ENCODE results near the gene SLC26A8.

Gene SLC26A8

GRCh38 chr6:36023996-36024795 is at the start of gene SLC26A8:
Gene SLC26A8 (minus strand): TSS chr6:36024641. CDS start chr6:36019707, 4,934 bp downstream.
- no peak for ATAC-seq (replicated peaks; ENCODE audit: extremely low read depth, poor library complexity, severe bottlenecking)
- Mint-ChIP-seq H3K9me3 (no peaks in the 10 kb centered on the region), H3K4me1 (peaks cover 6% of the 10 kb centered on the region), H3K36me3 (ENCODE audit: insufficient read depth) (peaks cover 14% of the 10 kb centered on the region), H3K27me3 (peaks cover 11% of the 10 kb centered on the region), H3K4me3 (no peak within 1 kb of the TSS), H3K27ac (ENCODE audit: low read depth) (no peak within 1 kb of the TSS)
- no peak for DNase-seq (ENCODE audit: low spot score in 2 of 2)

GRCh38 chr6:36073587-36073986 is 49.1 kb upstream of the SLC26A8 start:
- Mint-ChIP-seq H3K27me3 (no peaks in the 10 kb centered on the region), H3K27ac (ENCODE audit: low read depth) (no peak overlapping the region), H3K4me1 (peaks cover 44% of the 10 kb centered on the region), H3K9me3 (no peaks in the 10 kb centered on the region), H3K4me3 (no peak overlapping the region), H3K36me3 (ENCODE audit: insufficient read depth) (peaks cover 10% of the 10 kb centered on the region)
- ATAC-seq (replicated peaks; ENCODE audit: extremely low read depth, poor library complexity, severe bottlenecking) (no peak), DNase-seq (ENCODE audit: low spot score in 2 of 2) (no peak)

- Mint-ChIP-seq H3K4me3 (no peak overlapping the region), H3K9me3 (no peaks in the 10 kb centered on the region), H3K4me1 (peaks cover 53% of the 10 kb centered on the region), H3K27me3 (no peaks in the 10 kb centered on the region), H3K36me3 (ENCODE audit: insufficient read depth) (peaks cover 7% of the 10 kb centered on the region), H3K27ac (ENCODE audit: low read depth) (no peak overlapping the region)
- no peak for DNase-seq (ENCODE audit: low spot score in 2 of 2)
- no peak for ATAC-seq (replicated peaks; ENCODE audit: extremely low read depth, poor library complexity, severe bottlenecking)
Measured at GRCh38 chr6:36072681-36073080, 48.2 kb upstream of the SLC26A8 start.

- Mint-ChIP-seq H3K27ac (ENCODE audit: low read depth) (no peak overlapping the region), H3K36me3 (ENCODE audit: insufficient read depth) (peaks cover 7% of the 10 kb centered on the region), H3K9me3 (no peaks in the 10 kb centered on the region), H3K27me3 (no peaks in the 10 kb centered on the region), H3K4me1 (peaks cover 60% of the 10 kb centered on the region), H3K4me3 (no peak overlapping the region)
- DNase-seq (ENCODE audit: low spot score in 2 of 2) (no peak), ATAC-seq (replicated peaks; ENCODE audit: extremely low read depth, poor library complexity, severe bottlenecking) (no peak)
Measured at GRCh38 chr6:36071714-36072113, 47.3 kb upstream of the SLC26A8 start.

- DNase-seq (ENCODE audit: low spot score in 2 of 2) (no peak), ATAC-seq (replicated peaks; ENCODE audit: extremely low read depth, poor library complexity, severe bottlenecking) (no peak)
- Mint-ChIP-seq H3K4me3 (no peak overlapping the region), H3K27me3 (no peaks in the 10 kb centered on the region), H3K4me1 (peaks cover 64% of the 10 kb centered on the region), H3K36me3 (ENCODE audit: insufficient read depth) (peaks cover 7% of the 10 kb centered on the region), H3K9me3 (no peaks in the 10 kb centered on the region), H3K27ac (ENCODE audit: low read depth) (no peak overlapping the region)
Measured at GRCh38 chr6:36071281-36071680, 46.8 kb upstream of the SLC26A8 start.

GRCh38 chr6:36070252-36070651 is 45.8 kb upstream of the SLC26A8 start:
- H3K27me3 Mint-ChIP-seq, result no peaks in the 10 kb centered on the region

GRCh38 chr6:36069573-36069972 is 45.1 kb upstream of the SLC26A8 start:
- Mint-ChIP-seq H3K27me3 (no peaks in the 10 kb centered on the region), H3K4me3 (no peak overlapping the region), H3K27ac (ENCODE audit: low read depth) (no peak overlapping the region), H3K36me3 (ENCODE audit: insufficient read depth) (peaks cover 6% of the 10 kb centered on the region), H3K9me3 (no peaks in the 10 kb centered on the region), H3K4me1 (peaks cover 73% of the 10 kb centered on the region)
- ATAC-seq (replicated peaks; ENCODE audit: extremely low read depth, poor library complexity, severe bottlenecking) (no peak), DNase-seq (ENCODE audit: low spot score in 2 of 2) (no peak)

More at GRCh38 chr6:36070252-36070651, 45.8 kb upstream of the SLC26A8 start:
- DNase-seq (ENCODE audit: low spot score in 2 of 2), result no peak
- H3K27ac Mint-ChIP-seq (ENCODE audit: low read depth), result no peak overlapping the region
- H3K36me3 Mint-ChIP-seq (ENCODE audit: insufficient read depth), result peaks cover 6% of the 10 kb centered on the region
- peaks cover 69% of the 10 kb centered on the region for H3K4me1 Mint-ChIP-seq
- ATAC-seq (replicated peaks; ENCODE audit: extremely low read depth, poor library complexity, severe bottlenecking), result no peak
- no peaks in the 10 kb centered on the region for H3K9me3 Mint-ChIP-seq
- no peak overlapping the region for H3K4me3 Mint-ChIP-seq

GRCh38 chr6:36068586-36068985 is 44.1 kb upstream of the SLC26A8 start:
- Mint-ChIP-seq H3K27ac (ENCODE audit: low read depth) (peak overlapping the region; percentile 0), H3K4me3 (no peak overlapping the region)
- ATAC-seq (replicated peaks; ENCODE audit: extremely low read depth, poor library complexity, severe bottlenecking), result no peak

GRCh38 chr6:36068012-36068392 is 43.6 kb upstream of the SLC26A8 start:
- Mint-ChIP-seq H3K27ac (ENCODE audit: low read depth) (peak overlapping the region; percentile 0), H3K27me3 (no peaks in the 10 kb centered on the region), H3K4me1 (peaks cover 70% of the 10 kb centered on the region), H3K4me3 (no peak overlapping the region), H3K9me3 (no peaks in the 10 kb centered on the region), H3K36me3 (ENCODE audit: insufficient read depth) (peaks cover 1% of the 10 kb centered on the region)
- ATAC-seq (replicated peaks; ENCODE audit: extremely low read depth, poor library complexity, severe bottlenecking), result no peak
- no peak for DNase-seq (ENCODE audit: low spot score in 2 of 2)

More at GRCh38 chr6:36068586-36068985, 44.1 kb upstream of the SLC26A8 start:
- no peaks in the 10 kb centered on the region for H3K9me3 Mint-ChIP-seq
- H3K27me3 Mint-ChIP-seq, result no peaks in the 10 kb centered on the region
- no peak for DNase-seq (ENCODE audit: low spot score in 2 of 2)
- H3K4me1 Mint-ChIP-seq, result peaks cover 74% of the 10 kb centered on the region
- H3K36me3 Mint-ChIP-seq (ENCODE audit: insufficient read depth), result peaks cover 1% of the 10 kb centered on the region

- Mint-ChIP-seq H3K27ac (ENCODE audit: low read depth) (peak overlapping the region; percentile 0), H3K4me3 (no peak overlapping the region), H3K27me3 (no peaks in the 10 kb centered on the region), H3K4me1 (peaks cover 70% of the 10 kb centered on the region), H3K36me3 (ENCODE audit: insufficient read depth) (peaks cover 1% of the 10 kb centered on the region), H3K9me3 (no peaks in the 10 kb centered on the region)
- ATAC-seq (replicated peaks; ENCODE audit: extremely low read depth, poor library complexity, severe bottlenecking) (no peak), DNase-seq (ENCODE audit: low spot score in 2 of 2) (no peak)
Measured at GRCh38 chr6:36067374-36068011, 43.1 kb upstream of the SLC26A8 start.

- H3K36me3 Mint-ChIP-seq (ENCODE audit: insufficient read depth), result peaks cover 1% of the 10 kb centered on the region
- H3K9me3 Mint-ChIP-seq, result no peaks in the 10 kb centered on the region
- DNase-seq (ENCODE audit: low spot score in 2 of 2), result no peak
- H3K27me3 Mint-ChIP-seq, result no peaks in the 10 kb centered on the region
- peak overlapping the region; percentile 45 for H3K27ac Mint-ChIP-seq (ENCODE audit: low read depth)
- H3K4me1 Mint-ChIP-seq, result peaks cover 67% of the 10 kb centered on the region
- H3K4me3 Mint-ChIP-seq, result no peak overlapping the region
- ATAC-seq (replicated peaks; ENCODE audit: extremely low read depth, poor library complexity, severe bottlenecking), result no peak
Measured at GRCh38 chr6:36066817-36067216, 42.4 kb upstream of the SLC26A8 start.

- Mint-ChIP-seq H3K9me3 (no peaks in the 10 kb centered on the region), H3K36me3 (ENCODE audit: insufficient read depth) (peaks cover 2% of the 10 kb centered on the region), H3K4me1 (peaks cover 60% of the 10 kb centered on the region), H3K27me3 (no peaks in the 10 kb centered on the region), H3K27ac (ENCODE audit: low read depth) (peak overlapping the region; percentile 45), H3K4me3 (no peak overlapping the region)
- DNase-seq (ENCODE audit: low spot score in 2 of 2), result no peak
- ATAC-seq (replicated peaks; ENCODE audit: extremely low read depth, poor library complexity, severe bottlenecking), result no peak
Measured at GRCh38 chr6:36065916-36066315, 41.5 kb upstream of the SLC26A8 start.

All from central memory CD8-positive, alpha-beta T cell (primary cell).